GM18505 (cell line): Measurements from ENCODE around the gene MSMP.

Source experiments
- ATAC-seq: cut with Tn5 transposase; IDR thresholded peaks from one replicate; pipeline ENCODE4 v1.9.1; 2021; ENCODE audit not compliant: unreplicated experiment
- POLR2A ChIP-seq: IDR thresholded peaks from 4 replicates; pipeline ENCODE4 v1.6.1; 2011; ENCODE audit warnings: borderline replicate concordance; ENCODE audit not compliant: insufficient read depth, insufficient read length; ENCODE audit errors: extremely low read depth

The MSMP gene

GRCh38 chr9:35790025-35790384 is 35.9 kb upstream of the MSMP start:
- no peak for TF ChIP-seq POLR2A
- no peak for ATAC-seq

DNA sequence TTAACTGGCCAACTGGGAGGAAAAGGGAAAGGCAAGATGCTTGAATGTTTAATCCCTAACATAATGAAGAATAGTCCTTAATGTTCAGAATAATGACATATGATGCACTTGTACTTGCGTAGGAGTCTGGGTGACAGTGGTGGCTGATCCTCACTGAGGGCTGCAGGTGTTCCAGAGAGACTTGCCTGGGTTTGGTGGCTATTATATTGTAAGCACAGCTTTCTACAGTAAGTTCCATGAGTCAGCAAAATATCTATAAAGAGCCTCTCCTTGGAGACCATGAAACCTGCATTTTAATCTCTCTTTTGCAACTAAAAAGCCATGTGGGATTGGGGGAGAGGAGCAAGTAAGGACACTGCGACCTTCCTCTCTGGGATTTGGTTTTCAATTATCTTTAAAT is 35.5 kb upstream of the MSMP start:
- no peak for ATAC-seq
- TF ChIP-seq POLR2A: no peak

DNA sequence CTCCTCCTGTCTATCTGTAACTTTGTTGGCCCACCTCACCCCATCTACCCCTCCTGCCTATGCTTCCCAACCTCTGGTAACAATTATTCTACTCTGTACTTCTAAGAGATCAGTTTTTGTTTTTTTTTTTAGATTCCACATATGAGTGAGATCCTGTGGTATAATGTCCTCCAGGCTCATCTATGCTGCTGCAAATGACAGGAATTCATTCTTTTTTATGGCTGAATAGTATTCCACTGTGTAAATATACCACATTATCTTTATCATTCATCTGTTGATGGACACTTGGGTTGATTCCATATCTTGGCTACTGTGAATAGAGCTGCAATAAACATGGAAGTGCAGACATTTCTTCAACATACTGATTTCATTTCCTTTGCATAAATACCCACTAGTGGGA is 29.3 kb upstream of the MSMP start:
- no peak for TF ChIP-seq POLR2A
- no peak for ATAC-seq

DNA sequence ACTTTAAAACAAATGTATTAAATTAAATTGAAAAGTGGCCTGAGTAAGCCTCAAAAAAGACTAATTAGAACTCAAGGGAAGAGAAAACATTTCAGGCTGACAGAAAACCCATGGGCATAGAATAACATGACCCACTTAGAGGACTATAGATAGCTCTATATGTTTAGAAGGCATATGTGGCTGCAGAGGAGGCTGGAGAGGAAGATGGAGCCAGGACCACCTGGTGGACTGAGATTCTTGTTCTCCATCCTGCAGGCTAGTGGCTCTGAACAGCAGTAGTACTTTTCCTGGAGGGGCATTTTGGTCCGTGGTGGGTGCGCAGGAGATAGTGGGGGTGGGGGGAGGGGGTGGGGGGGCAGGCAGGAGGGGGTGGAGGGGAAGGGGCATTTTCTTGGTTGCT is 27.0 kb upstream of the MSMP start:
- ATAC-seq: no peak
- TF ChIP-seq POLR2A: no peak

- ATAC-seq: no peak
- TF ChIP-seq POLR2A: no peak
Observed at GRCh38 chr9:35778496-35778895, 24.4 kb upstream of the MSMP start.

DNA sequence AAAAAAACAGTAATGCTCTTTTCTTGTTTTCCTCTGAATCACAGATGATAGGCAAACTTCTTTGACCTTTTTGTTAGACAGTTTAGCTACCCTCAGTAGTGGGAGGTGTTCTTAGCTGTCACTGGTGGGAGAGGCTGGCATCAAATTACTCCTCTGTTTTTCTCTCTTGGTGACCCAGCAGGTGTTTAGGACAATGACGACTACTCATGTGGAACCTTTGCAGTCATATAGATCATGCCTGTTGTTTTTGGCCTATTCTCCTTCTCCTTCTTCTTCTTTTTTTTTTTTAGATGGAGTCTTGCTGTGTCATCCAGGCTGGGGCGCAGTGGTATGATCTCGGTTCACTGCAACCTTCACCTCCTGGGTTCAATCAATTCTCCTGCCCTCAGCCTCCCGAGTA is 21.9 kb upstream of the MSMP start:
- ATAC-seq: no peak
- no peak for TF ChIP-seq POLR2A

GRCh38 chr9:35774907-35775635 is 21.0 kb upstream of the MSMP start:
- ATAC-seq: no peak
- TF ChIP-seq POLR2A: no peak

DNA sequence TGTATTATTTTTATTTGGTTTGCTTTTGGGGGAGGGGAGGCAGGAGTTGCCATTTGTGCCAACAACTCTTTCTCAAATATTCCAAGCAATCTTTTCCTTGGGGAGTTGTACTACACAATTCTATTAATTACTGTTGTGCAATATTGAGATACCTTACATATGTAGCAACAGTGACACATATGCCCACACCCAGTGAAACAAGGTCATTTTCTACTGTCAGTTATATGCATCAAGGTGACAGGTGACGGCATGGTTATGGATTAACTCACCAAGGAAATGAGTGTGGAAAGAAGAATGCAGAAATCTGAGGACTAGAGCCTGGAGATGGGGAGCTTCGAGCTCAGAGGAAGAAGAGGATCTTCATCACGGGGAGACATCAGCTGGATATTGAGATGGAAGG is 17.9 kb upstream of the MSMP start:
- ATAC-seq: no peak

DNA sequence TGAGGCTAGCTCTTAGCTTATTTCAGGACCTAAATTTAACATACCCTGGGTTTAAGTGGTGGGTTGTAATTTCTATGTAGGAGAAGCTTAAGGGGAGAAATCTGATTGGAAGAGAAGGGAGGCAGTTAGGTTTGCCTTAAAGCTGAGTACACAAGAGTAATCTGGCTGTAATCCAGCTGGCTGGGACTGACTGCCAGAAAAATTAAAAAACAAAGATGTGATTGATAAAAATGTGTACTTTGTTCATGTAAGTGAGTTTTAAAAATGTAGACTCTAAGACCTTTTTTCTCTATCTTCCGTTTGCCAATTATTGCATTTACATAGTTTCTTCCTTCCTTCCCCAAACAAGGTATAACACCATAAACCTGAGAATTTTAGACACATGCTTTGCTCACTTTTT is 17.5 kb upstream of the MSMP start:
- ATAC-seq: no peak
- TF ChIP-seq POLR2A: no peak

More for the DNA sequence above, 17.9 kb upstream of the MSMP start:
- TF ChIP-seq POLR2A: no peak

DNA sequence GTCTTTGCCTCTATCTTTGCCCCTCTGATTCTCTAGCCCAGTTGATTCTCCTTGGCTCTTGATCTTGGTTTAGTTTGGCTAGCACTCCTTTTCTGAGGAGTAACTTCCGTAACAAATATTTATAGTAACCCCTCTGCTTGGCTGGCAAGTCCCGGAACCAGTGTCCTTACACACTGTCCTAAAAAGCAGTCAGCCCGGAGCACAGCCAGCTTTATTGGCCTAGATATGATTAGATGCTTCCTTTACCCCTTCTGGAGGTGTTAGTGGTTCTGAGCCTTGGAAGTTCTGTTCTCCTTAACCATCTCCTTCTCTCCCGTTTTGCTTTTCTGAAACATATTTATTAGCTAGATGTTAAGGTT is 17.0 kb upstream of the MSMP start:
- no peak for ATAC-seq
- no peak for TF ChIP-seq POLR2A

- no peak for TF ChIP-seq POLR2A
- ATAC-seq: no peak
Observed at GRCh38 chr9:35769763-35770162, 15.7 kb upstream of the MSMP start.

DNA sequence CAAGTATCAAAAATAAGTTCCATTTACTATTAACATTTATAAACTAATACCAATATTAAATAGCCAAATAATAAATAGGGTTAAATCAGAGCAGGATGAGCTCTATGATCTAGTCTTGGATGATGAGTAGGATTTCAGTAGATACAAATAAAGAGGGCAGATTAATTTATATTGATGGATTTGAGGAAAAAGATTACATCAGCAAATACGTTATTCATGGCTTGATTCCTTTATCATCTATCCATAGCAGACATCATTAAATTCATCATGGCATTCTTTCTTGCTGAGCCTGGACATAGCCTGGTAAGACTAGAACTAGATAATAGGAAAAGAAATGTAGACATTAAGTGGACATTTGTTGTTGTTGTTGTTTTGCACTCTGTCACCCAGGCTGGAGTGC is 13.4 kb upstream of the MSMP start:
- no peak for ATAC-seq
- no peak for TF ChIP-seq POLR2A

DNA sequence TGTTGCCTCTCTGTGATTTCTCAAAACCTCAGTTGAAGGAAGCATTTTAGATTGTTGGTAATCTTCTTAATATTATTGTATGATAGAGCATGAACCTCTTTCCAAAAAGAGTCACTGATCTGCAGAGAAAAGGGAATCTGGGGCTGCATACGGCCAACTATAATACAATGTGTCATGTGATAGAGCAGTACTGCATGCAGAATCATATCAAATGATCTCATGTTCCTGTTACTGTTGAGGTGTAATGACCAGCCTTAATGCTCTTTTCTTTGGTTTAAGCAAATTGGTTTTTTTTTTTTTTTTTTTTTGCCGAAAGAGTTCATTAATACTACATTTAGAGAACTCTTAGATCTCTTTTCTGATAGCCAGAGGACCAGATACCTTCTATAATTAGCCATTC is 12.9 kb upstream of the MSMP start:
- TF ChIP-seq POLR2A: no peak

GRCh38 chr9:35763803-35764202 is 9.7 kb upstream of the MSMP start:
- no peak for TF ChIP-seq POLR2A
- no peak for ATAC-seq

More for the DNA sequence above, 12.9 kb upstream of the MSMP start:
- no peak for ATAC-seq

- ATAC-seq: no peak
- TF ChIP-seq POLR2A: no peak
Observed at GRCh38 chr9:35763181-35763580, 9.1 kb upstream of the MSMP start.
